Uterus (tissue), 4 donors: ENCODE measurements around the gene CUBN. TPM values are rescaled to one million over a fixed set of nuclear protein-coding genes. Genes with fewer than 3 reads are reported as not detected.

Source experiments
- DNase-seq, 2 donors: peaks; one replicate each; pipeline ENCODE4 v3.0.0-alpha.2; 2019 to 2020
- H3K27ac ChIP-seq, 2 donors: fragments of 200-600 bp; sonication (generic); 1 replicate in 1 of 2; 2 replicates in 1 of 2; pipeline ENCODE4 v1.5.1; 2016 to 2018
- H3K27me3 ChIP-seq, 2 donors: fragments of 200-600 bp; sonication (generic); one replicate each; pipeline ENCODE4 v1.5.1; 2018 to 2019; ENCODE audit warnings: control low read depth in 1 of 2
- H3K36me3 ChIP-seq, 2 donors: fragments of 200-600 bp; sonication (generic); one replicate each; pipeline ENCODE4 v1.5.1; 2019; ENCODE audit warnings: control low read depth in 1 of 2
- H3K4me1 ChIP-seq, 2 donors: fragments of 200-600 bp; sonication (generic); one replicate each; pipeline ENCODE4 v1.5.1; 2018 to 2019; ENCODE audit warnings: control low read depth in 1 of 2
- H3K4me3 ChIP-seq, 2 donors: fragments of 200-600 bp; sonication (generic); 1 replicate in 1 of 2; 2 replicates in 1 of 2; pipeline ENCODE4 v1.5.1; 2018 to 2019; ENCODE audit warnings: mild to moderate bottlenecking in 1 of 2
- H3K9me3 ChIP-seq, 2 donors: fragments of 200-600 bp; sonication (generic); one replicate each; pipeline ENCODE4 v1.5.1; 2019; ENCODE audit warnings: control low read depth in 1 of 2
- POLR2A ChIP-seq, 2 donors: fragments of 450-650 bp; IDR thresholded peaks; one replicate each; pipeline ENCODE4 v1.6.1; 2016; ENCODE audit warnings: antibody characterized with exemption in 2 of 2, mild to moderate bottlenecking in 1 of 2, moderate library complexity in 1 of 2
- intact Hi-C: fragments of 100-400 bp; cut with DNase I; formaldehyde crosslinking; loops from one replicate; pipeline ENCODE4 v1.15.1; 2023; ENCODE audit warnings: low total_unique reads
- total RNA-seq, 4 donors: library from RNA; depleted of rRNA in 3 of 4; stranded (reverse); fragments of >200 nt in 3 of 4; gene quantifications; one replicate each; pipeline versions ENCODE4 v1.1.0 to v1.2.4, GENCODE V29; 2014 to 2023
- TF ChIP-seq, protein P1 (sequence below), 4 experiments: fragments of 200-600 bp in 2 of 4; fragments of 450-650 bp in 2 of 4; sonication (generic) in 2 of 4; IDR thresholded peaks; one replicate each; pipeline ENCODE4 v1.5.1; 2016 to 2019; ENCODE audit warnings: antibody characterized with exemption in 4 of 4, mild to moderate bottlenecking in 2 of 4, moderate library complexity in 1 of 4
- donor health status: DM: yes; HTN: yes; CAD: no.

Gene CUBN
- total RNA-seq, 4 donors from 2014 or later, result 3.5 to 9.5 (median 5.1) TPM

GRCh38 chr10:16789765-16790164, 339.8 kb downstream of the CUBN start:
- Histone ChIP-seq H3K4me1 (no peaks in the 10 kb centered on the region), H3K27me3 (no peaks in the 10 kb centered on the region), H3K36me3 (no peaks in the 10 kb centered on the region), H3K4me3 (no peak overlapping the region), H3K27ac (no peak overlapping the region), H3K9me3 (no peaks in the 10 kb centered on the region)
- no peak for DNase-seq
- TF ChIP-seq, protein P1, sequence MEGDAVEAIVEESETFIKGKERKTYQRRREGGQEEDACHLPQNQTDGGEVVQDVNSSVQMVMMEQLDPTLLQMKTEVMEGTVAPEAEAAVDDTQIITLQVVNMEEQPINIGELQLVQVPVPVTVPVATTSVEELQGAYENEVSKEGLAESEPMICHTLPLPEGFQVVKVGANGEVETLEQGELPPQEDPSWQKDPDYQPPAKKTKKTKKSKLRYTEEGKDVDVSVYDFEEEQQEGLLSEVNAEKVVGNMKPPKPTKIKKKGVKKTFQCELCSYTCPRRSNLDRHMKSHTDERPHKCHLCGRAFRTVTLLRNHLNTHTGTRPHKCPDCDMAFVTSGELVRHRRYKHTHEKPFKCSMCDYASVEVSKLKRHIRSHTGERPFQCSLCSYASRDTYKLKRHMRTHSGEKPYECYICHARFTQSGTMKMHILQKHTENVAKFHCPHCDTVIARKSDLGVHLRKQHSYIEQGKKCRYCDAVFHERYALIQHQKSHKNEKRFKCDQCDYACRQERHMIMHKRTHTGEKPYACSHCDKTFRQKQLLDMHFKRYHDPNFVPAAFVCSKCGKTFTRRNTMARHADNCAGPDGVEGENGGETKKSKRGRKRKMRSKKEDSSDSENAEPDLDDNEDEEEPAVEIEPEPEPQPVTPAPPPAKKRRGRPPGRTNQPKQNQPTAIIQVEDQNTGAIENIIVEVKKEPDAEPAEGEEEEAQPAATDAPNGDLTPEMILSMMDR (IDR thresholded peaks at IDR 0.05), result no peak
- no peak for TF ChIP-seq POLR2A (IDR thresholded peaks at IDR 0.05)
- intact Hi-C loops, result no loop called here

GRCh38 chr10:16789261-16789660, 340.4 kb downstream of the CUBN start:
- TF ChIP-seq, protein P1 (IDR thresholded peaks at IDR 0.05), result no peak
- no peaks in the 10 kb centered on the region for H3K36me3 ChIP-seq
- H3K4me1 ChIP-seq, result no peaks in the 10 kb centered on the region
- no peak overlapping the region for H3K4me3 ChIP-seq
- DNase-seq, result no peak
- H3K9me3 ChIP-seq, result no peaks in the 10 kb centered on the region
- intact Hi-C loops, result no loop called here
- no peak overlapping the region for H3K27ac ChIP-seq
- no peaks in the 10 kb centered on the region for H3K27me3 ChIP-seq

- no peak overlapping the region for H3K27ac ChIP-seq
- H3K4me1 ChIP-seq, result no peaks in the 10 kb centered on the region
- H3K27me3 ChIP-seq, result no peaks in the 10 kb centered on the region
- TF ChIP-seq POLR2A (IDR thresholded peaks at IDR 0.05), result no peak
- TF ChIP-seq, protein P1 (IDR thresholded peaks at IDR 0.05), result no peak
- H3K36me3 ChIP-seq, result no peaks in the 10 kb centered on the region
- no peak for DNase-seq
- no peak overlapping the region for H3K4me3 ChIP-seq
- no peaks in the 10 kb centered on the region for H3K9me3 ChIP-seq
- intact Hi-C loops, result no loop called here
These were observed 340.8 kb downstream of the CUBN start for GRCh38 chr10:16788778-16789177.

DNA sequence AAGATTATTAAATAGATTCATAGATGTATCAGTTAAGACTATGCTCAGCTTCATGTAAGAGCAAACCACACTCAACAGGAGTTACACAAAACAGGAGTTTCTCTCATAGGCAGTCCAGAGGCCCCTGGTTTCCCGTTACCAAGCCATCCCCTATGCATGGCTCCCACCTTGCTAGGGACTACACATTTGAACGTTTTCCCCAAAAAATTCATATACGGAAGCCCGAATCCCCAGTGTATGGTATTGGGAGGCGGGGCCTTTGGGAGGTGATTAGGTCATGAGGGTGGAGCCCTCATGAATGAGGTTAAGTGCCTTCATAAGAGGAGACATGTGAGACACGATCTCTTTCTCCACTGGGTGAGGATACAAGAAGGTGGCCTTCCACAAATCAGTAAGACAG, 341.5 kb downstream of the CUBN start:
- no peaks in the 10 kb centered on the region for H3K27me3 ChIP-seq
- intact Hi-C loops, result no loop called here
- no peaks in the 10 kb centered on the region for H3K9me3 ChIP-seq
- H3K36me3 ChIP-seq, result no peaks in the 10 kb centered on the region
- no peaks in the 10 kb centered on the region for H3K4me1 ChIP-seq
- no peak overlapping the region for H3K4me3 ChIP-seq
- no peak for TF ChIP-seq POLR2A (IDR thresholded peaks at IDR 0.05)
- TF ChIP-seq, protein P1 (IDR thresholded peaks at IDR 0.05), result no peak
- DNase-seq, result no peak
- no peak overlapping the region for H3K27ac ChIP-seq

DNA sequence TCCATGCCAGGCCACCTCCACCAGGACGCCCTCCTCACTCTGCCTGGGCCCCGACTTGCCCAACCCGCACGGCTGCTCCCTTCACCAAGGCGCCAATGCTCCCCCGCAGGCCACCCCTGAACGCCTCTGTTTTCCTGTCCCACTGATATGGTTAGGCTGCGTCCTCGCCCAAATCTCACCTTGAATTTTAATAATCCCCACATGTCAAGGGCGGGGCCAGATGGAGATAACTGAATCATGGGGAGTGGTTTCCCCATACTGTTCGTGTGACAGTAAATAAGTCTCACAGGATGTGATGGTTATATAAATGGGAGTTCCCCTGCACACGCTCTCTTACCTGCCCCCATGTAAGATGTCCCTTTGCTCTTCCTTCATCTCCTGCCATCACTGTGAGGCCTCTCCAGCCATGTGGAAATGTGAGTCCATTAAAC, 342.2 kb downstream of the CUBN start:
- Histone ChIP-seq H3K9me3 (no peaks in the 10 kb centered on the region), H3K27ac (no peak overlapping the region), H3K36me3 (no peaks in the 10 kb centered on the region), H3K4me3 (no peak overlapping the region), H3K27me3 (no peaks in the 10 kb centered on the region), H3K4me1 (no peaks in the 10 kb centered on the region)
- intact Hi-C loops, result no loop called here
- TF ChIP-seq POLR2A (IDR thresholded peaks at IDR 0.05), result no peak
- no peak for DNase-seq

GRCh38 chr10:16780338-16780880, 349.2 kb downstream of the CUBN start:
- intact Hi-C loops, result no loop called here
- no peak for DNase-seq
- no peaks in the 10 kb centered on the region for H3K36me3 ChIP-seq

More at GRCh38 chr10:16780338-16780880, 349.2 kb downstream of the CUBN start:
- no peaks in the 10 kb centered on the region for H3K27me3 ChIP-seq
- H3K27ac ChIP-seq, result no peak overlapping the region
- H3K4me1 ChIP-seq, result no peaks in the 10 kb centered on the region
- no peaks in the 10 kb centered on the region for H3K9me3 ChIP-seq
- no peak for TF ChIP-seq POLR2A (IDR thresholded peaks at IDR 0.05)
- TF ChIP-seq, protein P1 (IDR thresholded peaks at IDR 0.05), result no peak
- H3K4me3 ChIP-seq, result no peak overlapping the region
